GM12878 (cell line): ENCODE data around the gene PLEKHA6. TPM values are rescaled to one million over a fixed set of nuclear protein-coding genes. Genes with fewer than 3 reads are reported as not detected.

Experiments
- ATAC-seq: fragments of 200-7000 bp; cut with Tn5 transposase; 3 replicates; pipeline ENCODE4 v1.9.1; 2020; ENCODE audit warnings: mild to moderate bottlenecking, moderate library complexity
- BruUV-seq: library from RNA; stranded (reverse); fragments of 400-500 nt; replicated peaks from 2 replicates; lab custom pipeline; 2021; lab: Mats Ljungman, UMichigan
- CTCF ChIA-PET: fragments of 300-600 bp; sonication (Branson Sonifier 250); formaldehyde crosslinking; extraction: SDS; loops from one replicate; lab custom pipeline; 2021; ENCODE audit warnings: inconsistent platforms; lab: Yijun Ruan, JAX
- POLR2A ChIA-PET: fragments of 350-600 bp; formaldehyde crosslinking; extraction: SDS; loops from one replicate; lab custom pipeline; 2021; ENCODE audit warnings: inconsistent platforms; lab: Charles Lee
- RAD21 ChIA-PET: fragments of 300-600 bp; sonication (Branson Sonifier 250); formaldehyde crosslinking; loops from one replicate; lab custom pipeline; 2023; ENCODE audit warnings: antibody characterized with exemption; ENCODE audit not compliant: unreplicated experiment; lab: Charles Lee
- SMC1A ChIA-PET: fragments of 300-600 bp; sonication (Branson Sonifier 250); formaldehyde crosslinking; loops from one replicate; lab custom pipeline; 2023; ENCODE audit not compliant: unreplicated experiment, uncharacterized antibody; lab: Charles Lee
- DNase-seq: peaks from one replicate; pipeline ENCODE4 v3.0.0-alpha.2; 2011; ENCODE audit warnings: low read depth, low spot score
- FAIRE-seq: peaks from 3 replicates; lab custom pipeline; 2011; peaks lifted over from hg19 to GRCh38; lab: Jason Lieb, UNC
- H2AFZ ChIP-seq: 2 replicates; pipeline ENCODE4 v1.6.0; 2011; ENCODE audit warnings: low read depth, low read length, control low read depth; ENCODE audit not compliant: control insufficient read depth
- H3K27ac ChIP-seq: 2 replicates; pipeline ENCODE4 v1.5.1; 2011; ENCODE audit warnings: control low read depth; ENCODE audit not compliant: control insufficient read depth, insufficient read depth
- H3K27me3 ChIP-seq, 2 experiments: replicated peaks in 1 of 2; 2 replicates each; pipeline versions ENCODE4 v1.6.0 to v1.6.1; 2011; ENCODE audit warnings: low read length in 1 of 2; ENCODE audit not compliant: control insufficient read depth in 2 of 2, insufficient read depth in 2 of 2
- H3K36me3 ChIP-seq, 2 experiments: 2 replicates each; pipeline ENCODE4 v1.5.1; 2011; ENCODE audit warnings: low read length in 1 of 2; ENCODE audit not compliant: control insufficient read depth in 2 of 2, insufficient read depth in 2 of 2
- H3K4me1 ChIP-seq: 2 replicates; pipeline ENCODE4 v1.6.1; 2011; ENCODE audit warnings: mild to moderate bottlenecking, low read length, moderate library complexity, mixed read lengths; ENCODE audit not compliant: control insufficient read depth, insufficient read depth
- H3K4me2 ChIP-seq: 2 replicates; pipeline ENCODE4 v1.6.0; 2011; ENCODE audit warnings: control low read depth; ENCODE audit not compliant: control insufficient read depth, insufficient read depth
- H3K4me3 ChIP-seq: fragments of 200-600 bp; sonication (generic); 2 replicates; pipeline ENCODE4 v1.5.1; 2016
- H3K79me2 ChIP-seq: 2 replicates; pipeline ENCODE4 v1.6.0; 2011; ENCODE audit warnings: low read length; ENCODE audit not compliant: control insufficient read depth, insufficient read depth
- H3K9ac ChIP-seq: 2 replicates; pipeline ENCODE4 v1.8.0; 2011; ENCODE audit warnings: low read length, control low read depth, mixed read lengths; ENCODE audit not compliant: control insufficient read depth, insufficient read depth
- H3K9me3 ChIP-seq: replicated peaks from 3 replicates; pipeline ENCODE4 v1.5.1; 2011; ENCODE audit warnings: mild to moderate bottlenecking, low read length; ENCODE audit not compliant: control insufficient read depth, insufficient read depth
- H4K20me1 ChIP-seq: 2 replicates; pipeline ENCODE4 v1.6.0; 2011; ENCODE audit not compliant: control insufficient read depth, insufficient read depth
- FOS ChIP-seq: IDR thresholded peaks from 3 replicates; pipeline ENCODE4 v1.6.1; 2011; ENCODE audit warnings: borderline replicate concordance; ENCODE audit not compliant: insufficient read length; ENCODE audit errors: extremely low read depth
- HCFC1 ChIP-seq: fragments of 150-350 bp; IDR thresholded peaks from 2 replicates; pipeline ENCODE4 v1.6.1; 2014; ENCODE audit warnings: low read length
- HDAC2 ChIP-seq: fragments of 200-600 bp; sonication (generic); IDR thresholded peaks from 2 replicates; pipeline ENCODE4 v1.6.1; 2017
- LARP7 ChIP-seq: fragments of 450-650 bp; IDR thresholded peaks from 2 replicates; pipeline ENCODE4 v1.6.1; 2017; ENCODE audit warnings: mild to moderate bottlenecking
- MYB ChIP-seq: fragments of 150-350 bp; IDR thresholded peaks from 2 replicates; pipeline ENCODE4 v1.6.1; 2014; ENCODE audit warnings: mild to moderate bottlenecking, low read depth, low read length, borderline replicate concordance
- SMAD5 ChIP-seq: IDR thresholded peaks from 2 replicates; pipeline ENCODE4 v1.6.1; 2016; ENCODE audit warnings: antibody characterized with exemption, low read depth
- SMC3 ChIP-seq: IDR thresholded peaks from 2 replicates; pipeline ENCODE4 v1.6.1; 2011; ENCODE audit warnings: low read length, improper control_type of control experiment, borderline replicate concordance
- SREBF1 ChIP-seq: IDR thresholded peaks from 2 replicates; pipeline ENCODE4 v1.6.1; 2012; ENCODE audit warnings: mild to moderate bottlenecking, low read length
- TBL1XR1 ChIP-seq: IDR thresholded peaks from 2 replicates; pipeline ENCODE4 v1.6.1; 2012; ENCODE audit warnings: low read depth, low read length, improper control_type of control experiment
- TCF3 ChIP-seq: IDR thresholded peaks from 2 replicates; pipeline ENCODE4 v1.6.1; 2012; ENCODE audit warnings: low read depth, mild to moderate bottlenecking, low read length, borderline replicate concordance; ENCODE audit not compliant: insufficient read depth
- WRNIP1 ChIP-seq: IDR thresholded peaks from 2 replicates; pipeline ENCODE4 v1.6.1; 2011; ENCODE audit warnings: low read depth, low read length, improper control_type of control experiment, borderline replicate concordance
- ZBED1 ChIP-seq: IDR thresholded peaks from 2 replicates; pipeline ENCODE4 v1.6.1; 2016; ENCODE audit warnings: borderline replicate concordance
- ZNF217 ChIP-seq: fragments of 450-650 bp; IDR thresholded peaks from 2 replicates; pipeline ENCODE4 v1.6.1; 2017; ENCODE audit warnings: antibody characterized with exemption, mild to moderate bottlenecking
- WGBS: methylation state at CpG from one replicate; pipeline ENCODE4 v1.1.6; 2016; ENCODE audit warnings: low lambda C conversion rate; ENCODE audit not compliant: insufficient replicate concordance, insufficient coverage; ENCODE audit errors: missing lambda C conversion rate; 5-methylcytosine and 5-hydroxymethylcytosine counted together
- in situ Hi-C: fragments of 300-500 bp; cut with MboI; formaldehyde crosslinking; loops from 9 replicates; pipeline ENCODE4 v1.14.3; 2018; ENCODE audit warnings: mixed read lengths
- intact Hi-C: fragments of 100-400 bp; cut with micrococcal nuclease; formaldehyde crosslinking; loops from one replicate; pipeline ENCODE4 v1.14.2; 2022; ENCODE audit not compliant: unreplicated experiment
- polyA plus RNA-seq, 11 experiments: library from polyadenylated mRNA; depleted of rRNA in 4 of 11; unstranded in 6 of 11; stranded (reverse) in 5 of 11; fragments of >200 nt; fragmentation: Nextera tagmentation in 4 of 11; fragmentation: Illumina TruSeq in 1 of 11; extraction: Ambion mirVana in 4 of 11; extraction: Trizol in 1 of 11; gene quantifications; 1 replicate in 1 of 11; 2 replicates in 10 of 11; pipeline versions ENCODE4 v1.2.1 to v1.2.3, GENCODE V29; 2011 to 2016; ENCODE audit warnings: inconsistent platforms in 2 of 11, missing spikeins in 2 of 11, low read depth in 1 of 11
- total RNA-seq, 4 experiments: library from RNA; depleted of rRNA in 3 of 4; stranded (reverse); fragments of >200 nt in 3 of 4; fragmentation: Illumina TruSeq in 1 of 4; extraction: Trizol in 1 of 4; gene quantifications; 2 replicates each; pipeline versions ENCODE4 v1.2.1 to v1.2.3, GENCODE V29; 2013 to 2021
- TF ChIP-seq, protein P1 (sequence below), 3 experiments: IDR thresholded peaks in 2 of 3; conservative IDR thresholded peaks in 1 of 3; 2 replicates each; pipeline ENCODE4 v1.5.1; 2011; ENCODE audit warnings: low read depth in 3 of 3, low read length in 3 of 3, mild to moderate bottlenecking in 3 of 3, control low read depth in 2 of 3, moderate library complexity in 2 of 3, inconsistent platforms in 1 of 3, mixed read lengths in 1 of 3; ENCODE audit not compliant: control insufficient read depth in 2 of 3, insufficient read depth in 1 of 3; ENCODE audit errors: extremely low read depth in 1 of 3
- TF ChIP-seq, protein P2 (sequence below): IDR thresholded peaks from 2 replicates; pipeline ENCODE4 v1.6.1; 2011; ENCODE audit warnings: borderline replicate concordance, low read depth, mild to moderate bottlenecking, moderate library complexity, low read length; ENCODE audit not compliant: insufficient read depth, poor library complexity, severe bottlenecking

Gene PLEKHA6
- total and polyA plus RNA-seq, 10 of the 15 experiments (the other 5 are each of a cell fraction or from before 2014, with no cell fraction given), result 0.04 to 0.81 (median 0.19) TPM; not detected in 4

DNA sequence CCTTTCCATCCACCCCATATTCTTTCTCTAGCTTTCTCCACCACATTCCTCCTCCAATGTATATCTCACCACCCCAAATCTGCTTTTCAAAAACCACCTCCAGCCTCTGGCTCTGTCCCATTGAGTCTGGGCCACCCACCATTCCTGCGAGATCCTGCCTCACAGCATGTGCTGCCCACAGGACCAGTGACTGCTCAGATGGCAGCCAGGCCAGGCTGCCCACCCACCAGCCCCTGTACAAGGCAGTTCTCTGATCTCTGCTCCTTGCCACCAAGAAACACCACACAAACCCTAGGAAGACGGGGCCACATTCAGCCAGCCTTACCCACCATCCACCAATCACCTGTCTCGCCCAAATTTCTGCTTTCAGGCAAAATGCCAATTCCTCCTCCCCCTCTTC is 53.7 kb downstream of the PLEKHA6 start (continued):
- TF ChIP-seq SMC3, result no peak

DNA sequence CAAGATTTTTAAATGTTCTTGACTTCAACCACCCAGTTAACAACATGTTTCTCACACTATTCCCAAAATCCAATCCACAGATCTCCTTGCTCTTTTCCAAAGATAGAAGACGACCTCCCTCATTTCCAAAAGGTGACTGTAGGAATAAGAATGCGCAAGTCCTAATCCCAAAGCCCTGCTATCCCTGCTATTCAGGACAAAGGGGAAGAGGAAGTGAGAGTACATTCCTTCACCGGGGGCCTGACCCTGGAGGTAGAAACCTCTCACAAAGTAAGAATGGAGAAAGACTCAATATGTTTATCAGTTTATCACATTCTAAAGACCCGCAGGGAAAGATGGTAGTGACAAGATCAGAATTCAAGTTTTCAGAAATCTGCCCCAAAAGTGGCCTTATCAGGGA is 55.7 kb downstream of the PLEKHA6 start:
- RAD21 ChIA-PET, result no interaction called here
- intact Hi-C loops, result no loop called here
- CTCF ChIA-PET, result interaction anchor here (1.0 to 1.6 kb wide), 2 partner anchors 60 to 97 kb away, joined by 3 read pairs; no protein-coding TSS in a partner anchor
- POLR2A ChIA-PET, result no interaction called here
- Histone ChIP-seq H3K9ac (no peak overlapping the region), H3K9me3 (no peaks in the 10 kb centered on the region), H3K4me3 (no peak overlapping the region), H3K36me3 (no peaks in the 10 kb centered on the region), H3K4me2 (no peak overlapping the region), H4K20me1 (no peaks in the 10 kb centered on the region), H3K27ac (no peak overlapping the region), H2AFZ (no peak overlapping the region), H3K79me2 (no peaks in the 10 kb centered on the region), H3K27me3 (peaks cover 4 to 5% of the 10 kb centered on the region in 2 experiments), H3K4me1 (no peaks in the 10 kb centered on the region)
- SMC1A ChIA-PET, result interaction anchor here (0.6 kb wide), 1 partner anchor 23 kb away, joined by 3 read pairs; no protein-coding TSS in a partner anchor
- in situ Hi-C loops, result no loop called here
- no TSS peak for BruUV-seq
- ATAC-seq (no peak), FAIRE-seq (no peak), DNase-seq (no peak)
- TF ChIP-seq MYB (no peak), SMAD5 (no peak), HDAC2 (no peak), ZNF217 (no peak), LARP7 (no peak), TBL1XR1 (no peak), TCF3 (no peak), FOS (no peak), ZBED1 (no peak), HCFC1 (no peak), SREBF1 (no peak), WRNIP1 (no peak)
- TF ChIP-seq, protein P1, sequence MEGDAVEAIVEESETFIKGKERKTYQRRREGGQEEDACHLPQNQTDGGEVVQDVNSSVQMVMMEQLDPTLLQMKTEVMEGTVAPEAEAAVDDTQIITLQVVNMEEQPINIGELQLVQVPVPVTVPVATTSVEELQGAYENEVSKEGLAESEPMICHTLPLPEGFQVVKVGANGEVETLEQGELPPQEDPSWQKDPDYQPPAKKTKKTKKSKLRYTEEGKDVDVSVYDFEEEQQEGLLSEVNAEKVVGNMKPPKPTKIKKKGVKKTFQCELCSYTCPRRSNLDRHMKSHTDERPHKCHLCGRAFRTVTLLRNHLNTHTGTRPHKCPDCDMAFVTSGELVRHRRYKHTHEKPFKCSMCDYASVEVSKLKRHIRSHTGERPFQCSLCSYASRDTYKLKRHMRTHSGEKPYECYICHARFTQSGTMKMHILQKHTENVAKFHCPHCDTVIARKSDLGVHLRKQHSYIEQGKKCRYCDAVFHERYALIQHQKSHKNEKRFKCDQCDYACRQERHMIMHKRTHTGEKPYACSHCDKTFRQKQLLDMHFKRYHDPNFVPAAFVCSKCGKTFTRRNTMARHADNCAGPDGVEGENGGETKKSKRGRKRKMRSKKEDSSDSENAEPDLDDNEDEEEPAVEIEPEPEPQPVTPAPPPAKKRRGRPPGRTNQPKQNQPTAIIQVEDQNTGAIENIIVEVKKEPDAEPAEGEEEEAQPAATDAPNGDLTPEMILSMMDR (IDR thresholded peaks at IDR 0.05 in 2 of 3, conservative IDR thresholded peaks at IDR 0.05 in 1 of 3; ENCODE audit: control insufficient read depth in 2 of 3, extremely low read depth in 1 of 3, insufficient read depth in 1 of 3, low read depth in 3 of 3, low read length in 3 of 3), result no peak
- TF ChIP-seq, protein P2, sequence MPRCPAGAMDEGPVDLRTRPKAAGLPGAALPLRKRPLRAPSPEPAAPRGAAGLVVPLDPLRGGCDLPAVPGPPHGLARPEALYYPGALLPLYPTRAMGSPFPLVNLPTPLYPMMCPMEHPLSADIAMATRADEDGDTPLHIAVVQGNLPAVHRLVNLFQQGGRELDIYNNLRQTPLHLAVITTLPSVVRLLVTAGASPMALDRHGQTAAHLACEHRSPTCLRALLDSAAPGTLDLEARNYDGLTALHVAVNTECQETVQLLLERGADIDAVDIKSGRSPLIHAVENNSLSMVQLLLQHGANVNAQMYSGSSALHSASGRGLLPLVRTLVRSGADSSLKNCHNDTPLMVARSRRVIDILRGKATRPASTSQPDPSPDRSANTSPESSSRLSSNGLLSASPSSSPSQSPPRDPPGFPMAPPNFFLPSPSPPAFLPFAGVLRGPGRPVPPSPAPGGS, result no peak
- 30% methylated on average over 4 of the region's 4 CpGs for whole genome bisulfite sequencing
